HepG2 (cell line): ENCODE measurements around the gene TUT4. TPM values are rescaled to one million over a fixed set of nuclear protein-coding genes. Genes with fewer than 3 reads are reported as not detected.

Experiments used
- AGO1 ChIP-seq: fragments of 200-400 bp; formaldehyde crosslinking; IDR thresholded peaks from 2 replicates; pipeline ENCODE4 v1.6.1; 2017; ENCODE audit warnings: mild to moderate bottlenecking, low read depth, low read length, moderate library complexity; ENCODE audit not compliant: poor library complexity, severe bottlenecking
- FUBP1 ChIP-seq: sonication (generic); formaldehyde crosslinking; IDR thresholded peaks from 2 replicates; pipeline ENCODE4 v1.5.1; 2020; ENCODE audit warnings: missing genetic modification reagents, mild to moderate bottlenecking, borderline replicate concordance
- GTF2F1 ChIP-seq: fragments of 150-350 bp; IDR thresholded peaks from 2 replicates; pipeline ENCODE4 v1.6.1; 2014; ENCODE audit warnings: low read length
- HMGXB3 ChIP-seq: sonication (generic); formaldehyde crosslinking; IDR thresholded peaks from 2 replicates; pipeline ENCODE4 v1.4.0; 2020; ENCODE audit warnings: missing genetic modification reagents, borderline replicate concordance
- NPAS2 ChIP-seq: sonication (generic); formaldehyde crosslinking; IDR thresholded peaks from 2 replicates; pipeline ENCODE4 v1.8.0; 2022; ENCODE audit warnings: mild to moderate bottlenecking, missing genetic modification reagents, borderline replicate concordance
- PCBP1 ChIP-seq: fragments of 200-400 bp; formaldehyde crosslinking; IDR thresholded peaks from 2 replicates; pipeline ENCODE4 v1.6.1; 2017; ENCODE audit warnings: mild to moderate bottlenecking, low read depth, low read length, borderline replicate concordance
- PHF8 ChIP-seq: sonication (generic); formaldehyde crosslinking; IDR thresholded peaks from 2 replicates; pipeline ENCODE4 v1.5.0; 2020; ENCODE audit warnings: missing genetic modification reagents
- TBP ChIP-seq: sonication (generic); formaldehyde crosslinking; IDR thresholded peaks from 2 replicates; pipeline ENCODE4 v1.5.0; 2020; ENCODE audit warnings: missing genetic modification reagents
- ZHX2 ChIP-seq, 2 experiments: sonication (generic) in 1 of 2; formaldehyde crosslinking in 1 of 2; IDR thresholded peaks; 2 replicates each; pipeline versions ENCODE4 v1.6.1 to v1.9.0; 2014 to 2022; ENCODE audit warnings: antibody characterized with exemption in 1 of 2, borderline replicate concordance in 1 of 2, inconsistent platforms in 1 of 2, low read depth in 1 of 2, missing genetic modification reagents in 1 of 2
- ZNF121 ChIP-seq: sonication (generic); formaldehyde crosslinking; IDR thresholded peaks from 2 replicates; pipeline ENCODE4 v1.5.0; 2020; ENCODE audit warnings: mild to moderate bottlenecking, missing genetic modification reagents
- ZNF17 ChIP-seq: sonication (generic); formaldehyde crosslinking; IDR thresholded peaks from 2 replicates; pipeline ENCODE4 v1.5.0; 2020; ENCODE audit warnings: mild to moderate bottlenecking, missing genetic modification reagents
- ZNF557 ChIP-seq: sonication (generic); formaldehyde crosslinking; IDR thresholded peaks from 2 replicates; pipeline ENCODE4 v1.4.0; 2020; ENCODE audit warnings: missing genetic modification reagents
- ZNF720 ChIP-seq: sonication (generic); formaldehyde crosslinking; IDR thresholded peaks from 2 replicates; pipeline ENCODE4 v1.4.0; 2020; ENCODE audit warnings: missing genetic modification reagents
- ZNF790 ChIP-seq: sonication (generic); formaldehyde crosslinking; IDR thresholded peaks from 2 replicates; pipeline ENCODE4 v1.8.0; 2022; ENCODE audit warnings: missing genetic modification reagents, mild to moderate bottlenecking, borderline replicate concordance
- polyA plus RNA-seq, 8 experiments: library from polyadenylated mRNA; depleted of rRNA in 3 of 8; stranded (reverse) in 7 of 8; unstranded in 1 of 8; fragments of >200 nt; fragmentation: Illumina TruSeq in 4 of 8; extraction: Trizol in 4 of 8; gene quantifications; 2 replicates each; pipeline versions ENCODE4 v1.2.1 to v1.2.3, GENCODE V29; 2011 to 2016; ENCODE audit warnings: low read depth in 4 of 8, missing spikeins in 1 of 8, mixed read lengths in 1 of 8; ENCODE audit not compliant: insufficient read depth in 1 of 8
- total RNA-seq, 5 experiments: library from RNA; depleted of rRNA; stranded (reverse); fragments of >200 nt; fragmentation: Illumina TruSeq; extraction: Trizol; gene quantifications; 2 replicates each; pipeline ENCODE4 v1.2.3, GENCODE V29; 2016; ENCODE audit warnings: low read depth in 1 of 5
- TF ChIP-seq, protein P1 (sequence below): sonication (generic); formaldehyde crosslinking; conservative IDR thresholded peaks from 2 replicates; pipeline ENCODE4 v1.4.0; 2020; ENCODE audit warnings: missing genetic modification reagents

Gene TUT4
- total and polyA plus RNA-seq, 2 of the 13 experiments (the other 11 are each of a cell fraction or from before 2014, with no cell fraction given) = 44.7 to 53.5 TPM

DNA sequence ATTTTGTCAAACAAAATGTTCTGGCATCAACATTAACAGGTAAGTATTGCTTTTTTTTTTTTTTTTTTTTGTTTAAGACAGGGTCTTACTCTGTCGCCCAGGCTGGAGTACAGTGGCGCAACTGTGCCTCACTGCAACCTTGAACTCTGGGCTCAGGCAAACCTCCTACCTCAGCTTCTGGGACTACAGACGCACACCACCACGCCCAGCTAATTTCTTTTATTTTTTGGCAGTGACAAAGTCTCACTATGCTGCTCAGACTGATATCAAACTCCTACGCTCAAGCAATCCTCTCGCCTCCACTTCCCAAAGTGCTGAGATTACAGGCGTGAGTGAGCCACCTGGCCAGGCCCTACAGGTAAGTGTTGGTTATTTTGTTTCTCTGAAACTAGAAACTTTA is 2.4 kb downstream of the TUT4 start (continued):
- TF ChIP-seq, protein P1, sequence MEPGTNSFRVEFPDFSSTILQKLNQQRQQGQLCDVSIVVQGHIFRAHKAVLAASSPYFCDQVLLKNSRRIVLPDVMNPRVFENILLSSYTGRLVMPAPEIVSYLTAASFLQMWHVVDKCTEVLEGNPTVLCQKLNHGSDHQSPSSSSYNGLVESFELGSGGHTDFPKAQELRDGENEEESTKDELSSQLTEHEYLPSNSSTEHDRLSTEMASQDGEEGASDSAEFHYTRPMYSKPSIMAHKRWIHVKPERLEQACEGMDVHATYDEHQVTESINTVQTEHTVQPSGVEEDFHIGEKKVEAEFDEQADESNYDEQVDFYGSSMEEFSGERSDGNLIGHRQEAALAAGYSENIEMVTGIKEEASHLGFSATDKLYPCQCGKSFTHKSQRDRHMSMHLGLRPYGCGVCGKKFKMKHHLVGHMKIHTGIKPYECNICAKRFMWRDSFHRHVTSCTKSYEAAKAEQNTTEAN (CRISPR knock-in tag) = no peak; the same call in 1 of the 2 replicates
- TF ChIP-seq FUBP1 (CRISPR knock-in tag) (no peak), TBP (CRISPR knock-in tag) (no peak), ZNF121 (CRISPR knock-in tag) (peak; percentile 93), GTF2F1 (no peak), ZHX2 (IDR thresholded peaks at IDR 0.05; ENCODE audit: low read depth) (no peak), ZHX2 (CRISPR knock-in tag; IDR thresholded peaks at IDR 0.05; ENCODE audit: borderline replicate concordance) (no peak), AGO1 (no peak), ZNF557 (CRISPR knock-in tag) (no peak), PHF8 (CRISPR knock-in tag) (no peak), ZNF17 (no peak), HMGXB3 (CRISPR knock-in tag) (no peak), ZNF720 (CRISPR knock-in tag) (no peak), ZNF790 (CRISPR knock-in tag) (no peak), NPAS2 (CRISPR knock-in tag) (no peak), PCBP1 (no peak)
